GM23338 (cell line): Measurements from ENCODE around the gene TNFAIP3. TPM values are rescaled to one million over a fixed set of nuclear protein-coding genes. Genes with fewer than 3 reads are reported as not detected.

Experiments
- ATAC-seq: fragments of 200-7000 bp; cut with Tn5 transposase; 3 replicates; pipeline ENCODE4 v1.9.1; 2020
- DNase-seq: peaks from one replicate; pipeline ENCODE4 v3.0.0-alpha.2; 2015; ENCODE audit warnings: low spot score
- H2AFZ ChIP-seq: fragments of 200-600 bp; sonication (generic); 2 replicates; pipeline ENCODE4 v1.8.0; 2016; ENCODE audit warnings: antibody characterized with exemption, mild to moderate bottlenecking, moderate library complexity
- H3F3A ChIP-seq: fragments of 200-600 bp; sonication (generic); replicated peaks from 2 replicates; pipeline ENCODE4 v1.8.0; 2017; ENCODE audit warnings: antibody characterized with exemption, mixed run types, low read depth
- H3K27ac ChIP-seq: fragments of 200-600 bp; sonication (generic); 2 replicates; pipeline ENCODE4 v1.6.1; 2016; ENCODE audit warnings: low read depth
- H3K27me3 ChIP-seq: fragments of 200-600 bp; sonication (generic); 2 replicates; pipeline ENCODE4 v1.8.0; 2016; ENCODE audit warnings: mild to moderate bottlenecking, mixed run types, moderate library complexity; ENCODE audit not compliant: insufficient read depth
- H3K36me3 ChIP-seq: fragments of 200-600 bp; sonication (generic); 2 replicates; pipeline ENCODE4 v1.8.0; 2016; ENCODE audit warnings: mild to moderate bottlenecking; ENCODE audit not compliant: insufficient read depth
- H3K4me1 ChIP-seq: fragments of 200-600 bp; sonication (generic); 2 replicates; pipeline ENCODE4 v1.8.0; 2016; ENCODE audit warnings: mild to moderate bottlenecking, moderate library complexity; ENCODE audit not compliant: insufficient read depth
- H3K4me2 ChIP-seq: fragments of 200-600 bp; sonication (generic); 2 replicates; pipeline ENCODE4 v1.7.1; 2017; ENCODE audit warnings: mixed run types
- H3K4me3 ChIP-seq: fragments of 200-600 bp; sonication (generic); 2 replicates; pipeline ENCODE4 v1.6.1; 2016; ENCODE audit warnings: mixed run types
- H3K79me2 ChIP-seq: fragments of 200-600 bp; sonication (generic); replicated peaks from 2 replicates; pipeline ENCODE4 v1.8.0; 2017; ENCODE audit warnings: mild to moderate bottlenecking; ENCODE audit not compliant: insufficient read depth
- H3K9me2 ChIP-seq: fragments of 200-600 bp; sonication (generic); 2 replicates; pipeline ENCODE4 v1.8.0; 2017; ENCODE audit not compliant: insufficient read depth
- H4K20me1 ChIP-seq: fragments of 200-600 bp; sonication (generic); replicated peaks from 2 replicates; pipeline ENCODE4 v1.8.0; 2017; ENCODE audit warnings: mild to moderate bottlenecking; ENCODE audit not compliant: insufficient read depth
- H3K27ac Mint-ChIP-seq: 2 replicates; pipeline ENCODE4 v1.8.0; 2020; ENCODE audit warnings: inconsistent platforms, mild to moderate bottlenecking, moderate library complexity, mixed read lengths
- H3K27me3 Mint-ChIP-seq: 3 replicates; pipeline ENCODE4 v1.8.0; 2022; ENCODE audit warnings: low read depth, mild to moderate bottlenecking, moderate library complexity, mixed read lengths, inconsistent platforms; ENCODE audit not compliant: insufficient read depth, poor library complexity
- H3K36me3 Mint-ChIP-seq: 3 replicates; pipeline ENCODE4 v1.8.0; 2021; ENCODE audit warnings: low read depth, mild to moderate bottlenecking, inconsistent platforms, moderate library complexity, mixed read lengths
- H3K4me1 Mint-ChIP-seq: 3 replicates; pipeline ENCODE4 v1.8.0; 2020; ENCODE audit warnings: mild to moderate bottlenecking, inconsistent platforms, mixed read lengths
- H3K4me3 Mint-ChIP-seq: 3 replicates; pipeline ENCODE4 v1.8.0; 2021; ENCODE audit warnings: moderate library complexity, mild to moderate bottlenecking, inconsistent platforms, mixed read lengths
- H3K9me3 Mint-ChIP-seq: 3 replicates; pipeline ENCODE4 v1.8.0; 2020; ENCODE audit warnings: moderate library complexity, mild to moderate bottlenecking, inconsistent platforms, mixed read lengths
- CREB1 ChIP-seq: fragments of 250-450 bp; sonication (Bioruptor Pico); IDR thresholded peaks from 2 replicates; pipeline ENCODE4 v1.5.0; 2020; ENCODE audit warnings: low read depth, mild to moderate bottlenecking, moderate library complexity
- CTCF ChIP-seq, 2 experiments: fragments of 200-600 bp in 1 of 2; sonication (generic) in 1 of 2; conservative IDR thresholded peaks; 2 replicates each; pipeline versions ENCODE4 v1.5.1 to v1.6.1; 2016 to 2017; ENCODE audit warnings: antibody characterized with exemption in 2 of 2, low read depth in 2 of 2, mild to moderate bottlenecking in 2 of 2, moderate library complexity in 1 of 2
- EZH2 ChIP-seq: fragments of 200-600 bp; sonication (generic); IDR thresholded peaks from one replicate; pipeline ENCODE4 v1.8.0; 2017; ENCODE audit warnings: antibody characterized with exemption, mild to moderate bottlenecking, low read depth; ENCODE audit not compliant: unreplicated experiment
- JUNB ChIP-seq: IDR thresholded peaks from one replicate; pipeline ENCODE4 v1.6.1; 2016; ENCODE audit warnings: antibody characterized with exemption; ENCODE audit not compliant: unreplicated experiment
- NANOG ChIP-seq: IDR thresholded peaks from 2 replicates; pipeline ENCODE4 v1.6.1; 2016; ENCODE audit warnings: antibody characterized with exemption, borderline replicate concordance
- POLR2AphosphoS5 ChIP-seq: IDR thresholded peaks from 2 replicates; pipeline ENCODE4 v1.6.1; 2016; ENCODE audit warnings: antibody characterized with exemption, low read depth
- STAT1 ChIP-seq: IDR thresholded peaks from one replicate; pipeline ENCODE4 v1.6.1; 2016; ENCODE audit warnings: antibody characterized with exemption; ENCODE audit not compliant: unreplicated experiment
- ZNF114 ChIP-seq: fragments of 250-450 bp; sonication (Bioruptor Pico); IDR thresholded peaks from 2 replicates; pipeline ENCODE4 v1.5.0; 2020; ENCODE audit warnings: mild to moderate bottlenecking, moderate library complexity
- ZNF331 ChIP-seq: fragments of 250-450 bp; sonication (Bioruptor Pico); IDR thresholded peaks from 2 replicates; pipeline ENCODE4 v1.5.0; 2020; ENCODE audit warnings: low read depth, mild to moderate bottlenecking, moderate library complexity
- ZNF462 ChIP-seq: fragments of 250-450 bp; sonication (Bioruptor Pico); IDR thresholded peaks from 2 replicates; pipeline ENCODE4 v1.5.0; 2020; ENCODE audit warnings: mild to moderate bottlenecking, moderate library complexity
- polyA plus RNA-seq: library from polyadenylated mRNA; unstranded; fragments of >200 nt; fragmentation: Nextera tagmentation; extraction: Ambion mirVana; gene quantifications from 2 replicates; pipeline ENCODE4 v1.2.1, GENCODE V29; 2016
- total RNA-seq: library from RNA; depleted of rRNA; stranded (reverse); fragments of >200 nt; shearing (Covaris generic); gene quantifications from 2 replicates; pipeline ENCODE4 v1.2.3, GENCODE V29; 2014

TNFAIP3 gene
- total and polyA plus RNA-seq, 2 experiments from 2014 or later: 2.1 to 2.3 TPM

GRCh38 chr6:137878486-137879285 is 11.6 kb downstream of the TNFAIP3 start:
- H3K4me2 ChIP-seq: peak overlapping the region; percentile 74; the same call in 1 of the 2 replicates
- no peak overlapping the region for H3K4me3 ChIP-seq
- H3F3A ChIP-seq: no peaks in the 10 kb centered on the region
- no peaks in the 10 kb centered on the region for H3K9me3 Mint-ChIP-seq
- no peaks in the 10 kb centered on the region for H3K9me2 ChIP-seq
- H3K79me2 ChIP-seq: no peaks in the 10 kb centered on the region
- no peaks in the 10 kb centered on the region for H3K27me3 ChIP-seq
- H3K27me3 Mint-ChIP-seq: peaks cover 13% of the 10 kb centered on the region
- no peak overlapping the region for H3K27ac ChIP-seq
- H3K36me3 Mint-ChIP-seq: 0 out of 3 replicates have a peak, but pooled peaks cover 3% of the 10 kb centered on the region
- peaks cover 21% of the 10 kb centered on the region for H3K4me1 ChIP-seq
- peak overlapping the region; percentile 54; the same call in 2 of the 3 replicates for H3K4me3 Mint-ChIP-seq
- peaks cover 29% of the 10 kb centered on the region for H3K4me1 Mint-ChIP-seq
- DNase-seq: peak; percentile 92
- no peak overlapping the region for H3K27ac Mint-ChIP-seq
- 0 out of 2 replicates have a peak, but pooled peaks cover 4% of the 10 kb centered on the region for H3K36me3 ChIP-seq
- H4K20me1 ChIP-seq: no peaks in the 10 kb centered on the region
- TF ChIP-seq CTCF (conservative IDR thresholded peaks at IDR 0.05; ENCODE audit: low read depth in 2 of 2): peak; percentile 57 to 65
- no peak for TF ChIP-seq EZH2
- H2AFZ ChIP-seq: no peak overlapping the region
- peak; percentile 96 for ATAC-seq

GRCh38 chr6:137879299-137879698 is 12.2 kb downstream of the TNFAIP3 start:
- Histone ChIP-seq H3K27me3 (no peaks in the 10 kb centered on the region), H3K27ac (no peak overlapping the region), H3K36me3 (0 out of 2 replicates have a peak, but pooled peaks cover 4% of the 10 kb centered on the region), H3K4me2 (peak overlapping the region; percentile 74), H2AFZ (no peak overlapping the region), H4K20me1 (no peaks in the 10 kb centered on the region), H3K79me2 (no peaks in the 10 kb centered on the region), H3K4me1 (peaks cover 21% of the 10 kb centered on the region), H3K9me2 (no peaks in the 10 kb centered on the region), H3F3A (no peaks in the 10 kb centered on the region), H3K4me3 (no peak overlapping the region)
- Mint-ChIP-seq H3K36me3 (0 out of 3 replicates have a peak, but pooled peaks cover 3% of the 10 kb centered on the region), H3K27ac (no peak overlapping the region), H3K27me3 (peaks cover 13% of the 10 kb centered on the region), H3K4me1 (peaks cover 29% of the 10 kb centered on the region), H3K9me3 (no peaks in the 10 kb centered on the region), H3K4me3 (peak overlapping the region; percentile 54; the same call in 2 of the 3 replicates)
- DNase-seq (no peak), ATAC-seq (peak; percentile 38)
- no peak for TF ChIP-seq POLR2AphosphoS5
- no peak for TF ChIP-seq NANOG
- TF ChIP-seq CTCF (conservative IDR thresholded peaks at IDR 0.05; ENCODE audit: low read depth in 2 of 2): no peak
- no peak for TF ChIP-seq ZNF114
- no peak for TF ChIP-seq STAT1
- no peak for TF ChIP-seq CREB1 (CRISPR knock-in tag)
- no peak for TF ChIP-seq ZNF462 (CRISPR knock-in tag)
- no peak for TF ChIP-seq EZH2
- no peak for TF ChIP-seq JUNB
- TF ChIP-seq ZNF331 (CRISPR knock-in tag): no peak
